DMS79 (cell line): ENCODE measurements around the gene IL17B.

Source experiments
- DNase-seq: peaks from one replicate; lab custom pipeline; 2025; lab: John Stamatoyannopoulos, UW

IL17B gene

GRCh38 chr5:149379177-149379761 lies at the start of gene IL17B:
Gene IL17B (minus strand): TSS chr5:149379292. CDS start chr5:149379225, 67 bp downstream.
- no peak for DNase-seq

GRCh38 chr5:149428032-149428431 lies 48.9 kb upstream of the IL17B start:
- no peak for DNase-seq

GRCh38 chr5:149427374-149427773 lies 48.3 kb upstream of the IL17B start:
- DNase-seq: no peak

- DNase-seq: no peak
Measured at GRCh38 chr5:149426931-149427330, 47.8 kb upstream of the IL17B start.

GRCh38 chr5:149425729-149426128 lies 46.6 kb upstream of the IL17B start:
- DNase-seq: no peak

GRCh38 chr5:149424371-149425315 lies 45.6 kb upstream of the IL17B start:
- DNase-seq: no peak

- DNase-seq: no peak
Measured at GRCh38 chr5:149423794-149424268, 44.7 kb upstream of the IL17B start.

- DNase-seq: no peak
Measured at GRCh38 chr5:149423049-149423793, 44.1 kb upstream of the IL17B start.

GRCh38 chr5:149422366-149423048 lies 43.4 kb upstream of the IL17B start:
- no peak for DNase-seq

- DNase-seq: no peak
Measured at GRCh38 chr5:149421834-149422233, 42.7 kb upstream of the IL17B start.

GRCh38 chr5:149421372-149421685 lies 42.2 kb upstream of the IL17B start:
- no peak for DNase-seq

GRCh38 chr5:149420545-149421371 lies 41.7 kb upstream of the IL17B start:
- DNase-seq: no peak

GRCh38 chr5:149419859-149420544 lies 40.9 kb upstream of the IL17B start:
- no peak for DNase-seq

- DNase-seq: no peak
Measured at GRCh38 chr5:149419532-149419858, 40.4 kb upstream of the IL17B start.

- DNase-seq: no peak
Measured at GRCh38 chr5:149418910-149419531, 39.9 kb upstream of the IL17B start.

- DNase-seq: no peak
Measured at GRCh38 chr5:149417711-149418368, 38.7 kb upstream of the IL17B start.

- DNase-seq: no peak
Measured at GRCh38 chr5:149416987-149417710, 38.1 kb upstream of the IL17B start.

- DNase-seq: no peak
Measured at GRCh38 chr5:149415066-149415967, 36.2 kb upstream of the IL17B start.
